Lung (tissue), 12 donors: ENCODE results near the gene AK4. TPM values are rescaled to one million over a fixed set of nuclear protein-coding genes. Genes with fewer than 3 reads are reported as not detected.

Source experiments
- ATAC-seq: fragments of 200-7000 bp; cut with Tn5 transposase; one replicate; pipeline ENCODE4 v1.9.1; 2020; ENCODE audit warnings: moderate number of reproducible peaks; ENCODE audit not compliant: insufficient read depth, low FRiP score
- DNase-seq, 3 donors: peaks; one replicate each; pipeline ENCODE4 v3.0.0-alpha.2; 2013 to 2017
- H3K27ac ChIP-seq, 2 donors: one replicate each; pipeline ENCODE4 v1.5.1; 2013; ENCODE audit warnings: mild to moderate bottlenecking in 2 of 2, moderate library complexity in 2 of 2, control low read depth in 1 of 2, inconsistent platforms in 1 of 2, low read depth in 1 of 2, low read length in 1 of 2
- H3K27me3 ChIP-seq, 3 donors: one replicate each; pipeline ENCODE4 v1.5.1; 2013; ENCODE audit warnings: low read length in 2 of 3; ENCODE audit not compliant: control insufficient read depth in 3 of 3, insufficient read depth in 3 of 3
- H3K36me3 ChIP-seq, 4 donors: one replicate each; pipeline ENCODE4 v1.5.1; 2013; ENCODE audit warnings: low read length in 4 of 4, mild to moderate bottlenecking in 1 of 4, moderate library complexity in 1 of 4; ENCODE audit not compliant: control insufficient read depth in 4 of 4, insufficient read depth in 4 of 4
- H3K4me1 ChIP-seq, 5 donors: one replicate each; pipeline ENCODE4 v1.5.1; 2013; ENCODE audit warnings: low read length in 5 of 5, mild to moderate bottlenecking in 2 of 5, moderate library complexity in 1 of 5; ENCODE audit not compliant: control insufficient read depth in 5 of 5, insufficient read depth in 5 of 5
- H3K4me3 ChIP-seq: one replicate; pipeline ENCODE4 v1.5.1; 2013; ENCODE audit warnings: mild to moderate bottlenecking, control low read depth, moderate library complexity
- H3K9ac ChIP-seq, 2 donors: one replicate each; pipeline ENCODE4 v1.5.1; 2013; ENCODE audit warnings: low read length in 2 of 2, control low read depth in 1 of 2; ENCODE audit not compliant: insufficient read depth in 1 of 2
- H3K9me3 ChIP-seq, 4 donors: one replicate each; pipeline ENCODE4 v1.5.1; 2013; ENCODE audit warnings: low read length in 3 of 4, mild to moderate bottlenecking in 1 of 4, moderate library complexity in 1 of 4; ENCODE audit not compliant: control insufficient read depth in 4 of 4, insufficient read depth in 3 of 4
- CTCF ChIP-seq: IDR thresholded peaks from 2 replicates; pipeline ENCODE4 v1.5.1; 2012; ENCODE audit warnings: mild to moderate bottlenecking; ENCODE audit errors: control extremely low read depth, extremely low read depth
- WGBS, 2 donors: extraction: QIAGEN DNeasy Blood & Tissue Kit; methylation state at CpG; one replicate each; pipeline ENCODE4 v1.1.7; 2013; 5-methylcytosine and 5-hydroxymethylcytosine counted together
- polyA plus RNA-seq, 2 donors: library from polyadenylated mRNA; stranded (reverse); fragments of 200-250 nt; gene quantifications; one replicate each; pipeline ENCODE4 v1.2.1, GENCODE V29; 2013
- total RNA-seq, 2 donors: library from RNA; depleted of rRNA in 1 of 2; stranded (reverse); fragments of >200 nt in 1 of 2; gene quantifications; one replicate each; pipeline ENCODE4 v1.2.1, GENCODE V29; 2014 to 2021
- donor health status: control.
- donor health status: control.
- donor health status: Bipolar disorder and iron deficiency.
- donor health status: healthy.
- donor health status: DM: yes; HTN: yes; CAD: no.

AK4 gene
- total and polyA plus RNA-seq, 4 donors: 1.1 to 13.7 (median 6.5) TPM

- H3K27me3 ChIP-seq: no peaks in the 10 kb centered on the region
- DNase-seq (no peak), ATAC-seq (no peak)
- TF ChIP-seq CTCF: no peak
- 89 to 90% methylated on average over 4 of the region's 4 CpGs for WGBS, 2 donors
- H3K36me3 ChIP-seq: peaks cover 0 to 7% (median 0%) of the 10 kb centered on the region in 4 donors
- H3K9ac ChIP-seq: no peak overlapping the region
- H3K4me3 ChIP-seq: no peak overlapping the region
- no peaks in the 10 kb centered on the region for H3K4me1 ChIP-seq
- no peaks in the 10 kb centered on the region for H3K9me3 ChIP-seq
- no peak overlapping the region for H3K27ac ChIP-seq
Measured at GRCh38 chr1:65222340-65222940, 74.4 kb downstream of the AK4 start.

- no peaks in the 10 kb centered on the region for H3K27me3 ChIP-seq
- peaks cover 0 to 7% (median 0%) of the 10 kb centered on the region in 4 donors for H3K36me3 ChIP-seq
- WGBS, 2 donors: 79 to 83% methylated on average over 6 of the region's 6 CpGs
- H3K9me3 ChIP-seq: no peaks in the 10 kb centered on the region
- no peak for DNase-seq
- TF ChIP-seq CTCF: no peak
- H3K27ac ChIP-seq: no peak overlapping the region
- H3K4me1 ChIP-seq: no peaks in the 10 kb centered on the region
- no peak overlapping the region for H3K4me3 ChIP-seq
- ATAC-seq: no peak
- H3K9ac ChIP-seq: no peak overlapping the region
Measured at GRCh38 chr1:65224681-65225091, 76.7 kb downstream of the AK4 start.

GRCh38 chr1:65225179-65225578 lies 77.2 kb downstream of the AK4 start:
- Histone ChIP-seq H3K27me3 (no peaks in the 10 kb centered on the region), H3K9ac (no peak overlapping the region), H3K4me3 (no peak overlapping the region), H3K4me1 (no peaks in the 10 kb centered on the region), H3K36me3 (peaks cover 0 to 7% (median 0%) of the 10 kb centered on the region in 4 donors), H3K9me3 (no peaks in the 10 kb centered on the region), H3K27ac (no peak overlapping the region)
- ATAC-seq: no peak
- TF ChIP-seq CTCF: no peak
- DNase-seq: no peak
- 97 to 99% methylated on average over 3 of the region's 3 CpGs for WGBS, 2 donors

- ATAC-seq (no peak), DNase-seq (no peak)
- peaks cover 0 to 7% (median 0%) of the 10 kb centered on the region in 4 donors for H3K36me3 ChIP-seq
- H3K27me3 ChIP-seq: no peaks in the 10 kb centered on the region
- H3K4me3 ChIP-seq: no peak overlapping the region
- no peak overlapping the region for H3K27ac ChIP-seq
- H3K9me3 ChIP-seq: no peaks in the 10 kb centered on the region
- H3K4me1 ChIP-seq: no peaks in the 10 kb centered on the region
- no peak for TF ChIP-seq CTCF
- 89 to 96% methylated on average over 5 of the region's 5 CpGs for WGBS, 2 donors
- no peak overlapping the region for H3K9ac ChIP-seq
Measured at GRCh38 chr1:65229201-65229600, 81.2 kb downstream of the AK4 start.
